ENCODE results near the gene ATRIP. TPM values are rescaled to one million over a fixed set of nuclear protein-coding genes. Genes with fewer than 3 reads are reported as not detected.

Gene ATRIP
- total RNA-seq, 6 donors from 2014 or later, result 5.1 to 10.5 (median 6.5) TPM

- Histone ChIP-seq H3K27me3 (no peaks in the 10 kb centered on the region), H3K9me3 (no peaks in the 10 kb centered on the region), H3K27ac (no peak overlapping the region), H3K4me3 (no peak overlapping the region), H3K4me1 (no peaks in the 10 kb centered on the region), H3K36me3 (peaks cover 5 to 97% (median 79%) of the 10 kb centered on the region in 4 donors)
- no peak for ATAC-seq (ENCODE audit: low FRiP score in 2 of 2)
- DNase-seq, result no peak
- TF ChIP-seq POLR2A (IDR thresholded peaks at IDR 0.05), result no peak
- 89 to 96% methylated on average over 11 to 25 of the region's 25 CpGs for WGBS, 2 donors
Measured at GRCh38 chr3:48414376-48415250, 31.9 kb upstream of the ATRIP start.

GRCh38 chr3:48415251-48415953, 31.1 kb upstream of the ATRIP start:
- ATAC-seq (ENCODE audit: low FRiP score in 2 of 2), result no peak
- no peaks in the 10 kb centered on the region for H3K9me3 ChIP-seq
- H3K4me1 ChIP-seq, result no peaks in the 10 kb centered on the region
- peaks cover 5 to 90% (median 75%) of the 10 kb centered on the region in 4 donors for H3K36me3 ChIP-seq
- TF ChIP-seq CTCF (IDR thresholded peaks at IDR 0.05) (no peak), EP300 (IDR thresholded peaks at IDR 0.05) (no peak)
- H3K4me3 ChIP-seq, result no peak overlapping the region
- no peak for DNase-seq
- H3K27ac ChIP-seq, result no peak overlapping the region
- no peaks in the 10 kb centered on the region for H3K27me3 ChIP-seq
- 93 to 97% methylated on average over 21 to 22 of the region's 24 CpGs for WGBS, 2 donors

GRCh38 chr3:48416091-48416505, 30.4 kb upstream of the ATRIP start:
- 92 to 94% methylated on average over 10 to 14 of the region's 14 CpGs for WGBS, 2 donors

GRCh38 chr3:48416546-48416945, 30.0 kb upstream of the ATRIP start:
- TF ChIP-seq POLR2AphosphoS5 (IDR thresholded peaks at IDR 0.05), result no peak
- TF ChIP-seq POLR2A (IDR thresholded peaks at IDR 0.05), result no peak
- no peak for TF ChIP-seq CTCF (IDR thresholded peaks at IDR 0.05)
- no peak for TF ChIP-seq EP300 (IDR thresholded peaks at IDR 0.05)
- H3K4me1 ChIP-seq, result no peaks in the 10 kb centered on the region
- no peak for ATAC-seq (ENCODE audit: low FRiP score in 2 of 2)
- peaks cover 5 to 89% (median 70%) of the 10 kb centered on the region in 4 donors for H3K36me3 ChIP-seq
- H3K27ac ChIP-seq, result no peak overlapping the region
- no peak for DNase-seq
- H3K9me3 ChIP-seq, result no peaks in the 10 kb centered on the region
- 93 to 96% methylated on average over 4 of the region's 4 CpGs for WGBS, 2 donors
- no peaks in the 10 kb centered on the region for H3K27me3 ChIP-seq
- H3K4me3 ChIP-seq, result no peak overlapping the region

More at GRCh38 chr3:48416091-48416505, 30.4 kb upstream of the ATRIP start:
- Histone ChIP-seq H3K27ac (no peak overlapping the region), H3K9me3 (no peaks in the 10 kb centered on the region), H3K27me3 (no peaks in the 10 kb centered on the region), H3K4me1 (no peaks in the 10 kb centered on the region), H3K4me3 (no peak overlapping the region), H3K36me3 (peaks cover 5 to 91% (median 71%) of the 10 kb centered on the region in 4 donors)
- no peak for ATAC-seq (ENCODE audit: low FRiP score in 2 of 2)
- TF ChIP-seq POLR2A (IDR thresholded peaks at IDR 0.05), result no peak
- no peak for TF ChIP-seq EP300 (IDR thresholded peaks at IDR 0.05)
- TF ChIP-seq POLR2AphosphoS5 (IDR thresholded peaks at IDR 0.05), result no peak
- TF ChIP-seq CTCF (IDR thresholded peaks at IDR 0.05), result no peak
- DNase-seq, result no peak

- Histone ChIP-seq H3K4me1 (no peaks in the 10 kb centered on the region), H3K4me3 (no peak overlapping the region), H3K27ac (no peak overlapping the region), H3K27me3 (no peaks in the 10 kb centered on the region), H3K9me3 (no peaks in the 10 kb centered on the region), H3K36me3 (peaks cover 5 to 78% (median 61%) of the 10 kb centered on the region in 4 donors)
- no peak for DNase-seq
- no peak for TF ChIP-seq POLR2A (IDR thresholded peaks at IDR 0.05)
- TF ChIP-seq EP300 (IDR thresholded peaks at IDR 0.05), result no peak
- TF ChIP-seq CTCF (IDR thresholded peaks at IDR 0.05), result no peak
- WGBS, 2 donors, result 93% methylated on average over 11 to 13 of the region's 14 CpGs
- no peak for ATAC-seq (ENCODE audit: low FRiP score in 2 of 2)
Measured at GRCh38 chr3:48417529-48418108, 28.9 kb upstream of the ATRIP start.

All from upper lobe of left lung (tissue), 6 donors.